ENCODE results near the gene PKD2.

- TF ChIP-seq CTCF (IDR thresholded peaks at IDR 0.05) (no peak), EP300 (IDR thresholded peaks at IDR 0.05) (no peak), POLR2A (IDR thresholded peaks at IDR 0.05; ENCODE audit: low read depth) (no peak)
Measured at GRCh38 chr4:87971866-87972265, 35.6 kb upstream of the PKD2 start.
